Measurements from ENCODE around the gene SLC25A24. TPM values are rescaled to one million over a fixed set of nuclear protein-coding genes. Genes with fewer than 3 reads are reported as not detected.

Gene SLC25A24
- total and polyA plus RNA-seq, 9 of the 15 experiments (the other 6 are each of a cell fraction or from before 2014, with no cell fraction given) = 6.9 to 34.9 (median 25.4) TPM

GRCh38 chr1:108199781-108200686 lies at the start of gene SLC25A24 (continued):
- TF ChIP-seq CAMTA2 (CRISPR knock-in tag; conservative IDR thresholded peaks at IDR 0.05) (no peak), KDM5B (IDR thresholded peaks at IDR 0.05; ENCODE audit: insufficient replicate concordance, low read depth, low read length) (peak; percentile 76), ZC3H11A (IDR thresholded peaks at IDR 0.05; ENCODE audit: low read depth, low read length) (no peak), ETS1 (conservative IDR thresholded peaks at IDR 0.05; ENCODE audit: control insufficient read depth, low read depth, low read length) (peak; percentile 61), ARID3B (CRISPR knock-in tag; IDR thresholded peaks at IDR 0.05; ENCODE audit: borderline replicate concordance) (0 out of 2 replicates have a peak, but pooled peaks have one; percentile 44), ASH1L (IDR thresholded peaks at IDR 0.05; ENCODE audit: borderline replicate concordance, low read depth, partially characterized antibody) (no peak), TOE1 (IDR thresholded peaks at IDR 0.05; ENCODE audit: borderline replicate concordance) (no peak), TOE1 (CRISPR knock-in tag; IDR thresholded peaks at IDR 0.05; ENCODE audit: borderline replicate concordance, low read depth) (no peak; the same call in 1 of the 2 replicates), BMI1 (IDR thresholded peaks at IDR 0.05; ENCODE audit: low read length) (no peak), TRIM28 (IDR thresholded peaks at IDR 0.05) (no peak), NCOA6 (IDR thresholded peaks at IDR 0.05) (peak; percentile 82), ZSCAN29 (IDR thresholded peaks at IDR 0.05) (no peak), HCFC1 (IDR thresholded peaks at IDR 0.05; ENCODE audit: low read depth, low read length) (peak; percentile 5; the same call in 1 of the 2 replicates), HMG20A (CRISPR knock-in tag; conservative IDR thresholded peaks at IDR 0.05) (no peak), TEAD1 (CRISPR knock-in tag; IDR thresholded peaks at IDR 0.05) (peak in 1 of 2 experiments; percentile 63; a peak in 1 of 4 replicates), HNRNPL (IDR thresholded peaks at IDR 0.05; ENCODE audit: low read depth, low read length) (0 out of 2 replicates have a peak, but pooled peaks have one; percentile 47), NRF1 (conservative IDR thresholded peaks at IDR 0.05 in 1 of 2, IDR thresholded peaks at IDR 0.05 in 1 of 2) (peak in 1 of 2 experiments; percentile 81), CBFA2T2 (conservative IDR thresholded peaks at IDR 0.05) (no peak), C11orf30 (IDR thresholded peaks at IDR 0.05; ENCODE audit: low read depth) (no peak), STAG1 (CRISPR knock-in tag; IDR thresholded peaks at IDR 0.05; ENCODE audit: borderline replicate concordance) (no peak), FOXK2 (conservative IDR thresholded peaks at IDR 0.05 in 1 of 2, IDR thresholded peaks at IDR 0.05 in 1 of 2; ENCODE audit: low read depth in 2 of 2) (no peak), ZBTB33 (CRISPR knock-in tag; IDR thresholded peaks at IDR 0.05) (0 out of 2 replicates have a peak, but pooled peaks have one; percentile 38), ZNF165 (CRISPR knock-in tag; IDR thresholded peaks at IDR 0.05; ENCODE audit: borderline replicate concordance) (0 out of 2 replicates have a peak, but pooled peaks have one; percentile 33), XRCC4 (IDR thresholded peaks at IDR 0.05; ENCODE audit: extremely low read depth, insufficient read depth, insufficient read length) (no peak), GATAD2A (IDR thresholded peaks at IDR 0.05) (peak; percentile 80; the same call in 1 of the 2 replicates)

All from K562 (cell line).